Activated CD4-positive, alpha-beta T cell treated with anti-CD3 and anti-CD28 coated beads, Interleukin-2, amount 10 ng/mL, durations not matched to agents 7 days and 5 days (primary cell): ENCODE results near the gene VPS13D. TPM values are rescaled to one million over a fixed set of nuclear protein-coding genes. Genes with fewer than 3 reads are reported as not detected.
A peak's percentile ranks its signal among the peaks of the same experiment; 100 is the strongest.

Experiments used
- CTCF ChIA-PET: fragments of 350-600 bp; sonication (Branson Sonifier 250); formaldehyde crosslinking; loops from one replicate; lab custom pipeline; 2021; ENCODE audit warnings: antibody characterized with exemption; lab: Charles Lee
- POLR2A ChIA-PET: fragments of 350-600 bp; sonication (Branson Sonifier 250); formaldehyde crosslinking; loops from one replicate; lab custom pipeline; 2021; ENCODE audit warnings: antibody characterized with exemption; lab: Charles Lee
- DNase-seq: peaks from one replicate; pipeline ENCODE4 v3.0.0-alpha.2; 2020
- H3K27ac Mint-ChIP-seq: one replicate; pipeline ENCODE4 v1.8.0; 2021; ENCODE audit warnings: mild to moderate bottlenecking, moderate library complexity, mixed read lengths
- H3K27me3 Mint-ChIP-seq: one replicate; pipeline ENCODE4 v1.8.0; 2021; ENCODE audit warnings: mixed read lengths
- H3K36me3 Mint-ChIP-seq: one replicate; pipeline ENCODE4 v1.8.0; 2021; ENCODE audit warnings: low read depth, mixed read lengths
- H3K4me1 Mint-ChIP-seq: one replicate; pipeline ENCODE4 v1.8.0; 2021; ENCODE audit warnings: mixed read lengths
- H3K4me3 Mint-ChIP-seq: one replicate; pipeline ENCODE4 v1.8.0; 2021; ENCODE audit warnings: mild to moderate bottlenecking, moderate library complexity, mixed read lengths
- H3K9me3 Mint-ChIP-seq: one replicate; pipeline ENCODE4 v1.8.0; 2021; ENCODE audit warnings: mixed read lengths
- total RNA-seq, 2 experiments: library from RNA; stranded (reverse); gene quantifications; one replicate each; pipeline ENCODE4 v1.2.3, GENCODE V29; 2021

Gene VPS13D
- total RNA-seq, 2 experiments from 2014 or later, result 34.0 to 41.9 TPM

DNA sequence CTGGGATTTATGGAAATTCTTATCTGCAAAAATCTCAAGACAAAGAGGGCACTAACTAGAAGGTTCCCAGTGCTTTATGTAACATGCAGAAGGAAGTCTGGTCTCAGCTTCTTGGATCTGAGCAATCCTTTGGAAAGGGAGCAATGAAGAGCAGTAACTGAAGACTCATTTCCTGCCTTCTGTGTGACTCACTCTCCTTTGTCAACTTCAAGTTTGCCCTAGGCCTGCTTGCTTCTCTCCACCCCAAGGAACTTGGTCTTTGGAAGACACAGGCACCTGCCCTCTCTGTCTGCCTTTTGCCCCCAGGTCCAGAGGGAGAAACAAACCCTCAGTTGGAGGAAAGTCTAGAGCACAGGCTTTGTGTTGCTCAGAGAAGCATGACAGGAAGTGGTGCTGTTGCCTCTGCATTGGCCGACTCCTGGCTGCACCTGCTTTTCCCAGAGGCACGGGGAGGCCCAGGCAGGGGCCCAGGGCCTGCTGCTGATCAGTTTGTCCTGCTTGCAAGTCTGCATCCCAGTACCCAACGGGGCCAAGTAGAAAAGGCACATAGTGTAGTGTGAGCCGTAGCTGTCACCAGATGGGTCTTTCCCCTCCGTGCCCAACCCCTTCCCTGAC is 251.0 kb downstream of the VPS13D start:
- ChIA-PET CTCF (interaction anchor here (0.9 to 2.5 kb wide), 4 partner anchors 10 to 31 kb away, joined by 3 to 8 read pairs (median 3); no protein-coding TSS in a partner anchor), POLR2A (no interaction called here)
- Mint-ChIP-seq H3K4me3 (no peak overlapping the region), H3K27me3 (no peaks in the 10 kb centered on the region), H3K4me1 (peaks cover 64% of the 10 kb centered on the region), H3K9me3 (no peaks in the 10 kb centered on the region), H3K36me3 (peaks cover 34% of the 10 kb centered on the region), H3K27ac (peak overlapping the region; percentile 84)
- DNase-seq, result peak; percentile 27

DNA sequence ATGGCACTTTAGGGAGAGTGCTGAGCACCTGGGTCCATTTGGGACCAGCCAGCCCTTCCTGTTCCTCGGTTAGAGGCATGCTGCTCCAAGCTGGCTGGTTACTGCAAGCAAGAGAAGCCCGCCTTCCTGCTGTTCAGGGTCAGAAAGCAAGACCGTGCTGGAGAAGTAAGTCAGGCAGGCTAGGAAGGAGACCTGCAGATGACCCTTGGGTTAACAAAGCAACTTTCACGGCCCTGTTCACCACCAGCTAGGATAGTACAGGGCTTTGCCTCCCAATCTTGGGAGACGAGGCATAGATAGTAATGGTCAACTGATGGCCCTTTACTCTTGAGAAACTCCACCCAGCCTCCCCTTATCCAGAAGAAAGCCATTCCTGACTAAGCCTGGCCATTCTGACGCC is 252.1 kb downstream of the VPS13D start:
- H3K4me3 Mint-ChIP-seq, result no peak overlapping the region
- H3K4me1 Mint-ChIP-seq, result peaks cover 53% of the 10 kb centered on the region
- ChIA-PET CTCF (no interaction called here), POLR2A (no interaction called here)
- no peaks in the 10 kb centered on the region for H3K9me3 Mint-ChIP-seq
- no peak for DNase-seq
- H3K27ac Mint-ChIP-seq, result no peak overlapping the region
- H3K27me3 Mint-ChIP-seq, result no peaks in the 10 kb centered on the region
- peaks cover 31% of the 10 kb centered on the region for H3K36me3 Mint-ChIP-seq

DNA sequence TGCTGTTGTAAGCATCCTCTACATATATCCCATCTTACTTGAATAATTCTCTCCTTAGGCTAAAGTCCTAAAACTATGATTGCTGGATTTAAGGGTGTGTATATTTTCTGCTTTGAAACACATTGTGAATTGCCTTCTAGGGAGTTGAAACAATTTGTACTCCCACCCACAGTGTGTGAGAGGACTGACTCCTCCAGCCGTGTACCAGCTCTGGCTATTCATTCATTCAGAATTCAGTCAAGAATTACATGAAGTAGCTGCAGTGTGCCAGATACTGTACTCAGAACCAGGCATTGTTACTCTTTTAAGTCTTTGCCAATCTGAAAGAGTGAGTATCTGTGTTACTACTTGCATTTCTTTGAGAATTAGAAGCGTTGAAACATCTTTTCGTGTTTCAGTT is 253.2 kb downstream of the VPS13D start:
- POLR2A ChIA-PET, result no interaction called here
- H3K27me3 Mint-ChIP-seq, result no peaks in the 10 kb centered on the region
- H3K4me3 Mint-ChIP-seq, result no peak overlapping the region

DNA sequence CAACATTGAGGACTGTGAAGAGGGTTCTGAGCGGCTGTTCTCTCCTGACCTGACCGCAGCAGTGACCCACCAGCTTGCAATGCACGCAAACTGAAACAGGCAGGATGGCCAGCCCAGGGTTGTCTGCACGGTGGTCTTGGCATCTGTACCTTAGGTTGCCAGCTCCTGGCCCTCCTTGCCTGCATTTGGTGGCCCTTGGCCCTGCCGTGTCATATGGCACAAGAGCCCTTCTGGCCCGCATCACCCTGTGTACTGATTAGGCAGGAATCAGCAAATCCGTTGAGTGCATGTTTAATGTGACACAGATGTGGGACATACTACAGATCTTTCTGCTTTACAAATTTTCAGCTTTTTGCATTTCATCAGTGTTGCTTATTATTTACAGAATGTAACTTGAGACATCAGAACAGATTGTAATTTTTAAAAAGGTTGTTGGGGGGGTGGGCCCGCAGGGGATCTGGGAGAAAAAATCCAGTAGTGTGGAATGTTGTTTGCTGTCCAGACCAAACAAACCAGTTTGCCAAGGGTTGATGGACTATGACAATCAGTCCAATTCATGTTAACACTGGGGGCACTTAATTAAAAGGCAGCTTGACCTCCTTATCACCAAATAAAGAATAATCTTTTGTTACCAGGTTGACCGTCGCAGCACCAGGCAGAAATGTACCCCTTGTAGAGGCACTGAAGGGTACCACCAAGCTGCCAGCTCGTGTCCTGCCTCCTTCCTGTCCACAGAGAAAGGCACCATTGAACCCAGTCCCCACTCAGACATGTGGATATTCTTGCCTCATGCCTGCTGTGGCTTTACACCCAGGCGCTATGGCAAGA is 255.6 kb downstream of the VPS13D start:
- no peak for DNase-seq
- Mint-ChIP-seq H3K27ac (no peak overlapping the region), H3K4me1 (peaks cover 18% of the 10 kb centered on the region), H3K27me3 (no peaks in the 10 kb centered on the region), H3K9me3 (no peaks in the 10 kb centered on the region), H3K36me3 (peaks cover 17% of the 10 kb centered on the region), H3K4me3 (no peak overlapping the region)
- CTCF ChIA-PET, result interaction anchor here (0.5 to 1.5 kb wide), 2 partner anchors 13 to 63 kb away, joined by 3 to 4 read pairs; no protein-coding TSS in a partner anchor
- POLR2A ChIA-PET, result no interaction called here

More for the DNA sequence above, 253.2 kb downstream of the VPS13D start:
- Mint-ChIP-seq H3K4me1 (peaks cover 42% of the 10 kb centered on the region), H3K9me3 (no peaks in the 10 kb centered on the region), H3K36me3 (peaks cover 24% of the 10 kb centered on the region), H3K27ac (no peak overlapping the region)
- CTCF ChIA-PET, result no interaction called here
- no peak for DNase-seq

DNA sequence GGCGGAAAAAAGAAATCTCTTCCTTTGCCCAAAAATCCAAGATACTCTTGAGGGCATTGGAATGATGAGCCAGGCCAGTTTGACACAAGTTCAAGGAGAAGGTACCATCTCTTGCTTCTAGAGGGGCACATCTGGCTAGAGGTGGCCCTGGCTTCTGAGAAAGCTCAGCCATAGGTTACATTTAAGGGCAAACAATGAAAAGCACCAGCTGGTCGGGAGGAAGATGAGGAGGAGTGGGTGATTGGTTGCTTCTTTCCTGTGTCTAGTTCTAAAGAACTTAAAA is 256.2 kb downstream of the VPS13D start:
- Mint-ChIP-seq H3K9me3 (no peaks in the 10 kb centered on the region), H3K27ac (no peak overlapping the region), H3K4me3 (no peak overlapping the region), H3K36me3 (peaks cover 15% of the 10 kb centered on the region), H3K27me3 (no peaks in the 10 kb centered on the region), H3K4me1 (peaks cover 12% of the 10 kb centered on the region)
- CTCF ChIA-PET, result interaction anchor here (0.5 to 1.5 kb wide), 2 partner anchors 14 to 348 kb away, joined by 3 read pairs; no protein-coding TSS in a partner anchor
- POLR2A ChIA-PET, result no interaction called here
- no peak for DNase-seq

DNA sequence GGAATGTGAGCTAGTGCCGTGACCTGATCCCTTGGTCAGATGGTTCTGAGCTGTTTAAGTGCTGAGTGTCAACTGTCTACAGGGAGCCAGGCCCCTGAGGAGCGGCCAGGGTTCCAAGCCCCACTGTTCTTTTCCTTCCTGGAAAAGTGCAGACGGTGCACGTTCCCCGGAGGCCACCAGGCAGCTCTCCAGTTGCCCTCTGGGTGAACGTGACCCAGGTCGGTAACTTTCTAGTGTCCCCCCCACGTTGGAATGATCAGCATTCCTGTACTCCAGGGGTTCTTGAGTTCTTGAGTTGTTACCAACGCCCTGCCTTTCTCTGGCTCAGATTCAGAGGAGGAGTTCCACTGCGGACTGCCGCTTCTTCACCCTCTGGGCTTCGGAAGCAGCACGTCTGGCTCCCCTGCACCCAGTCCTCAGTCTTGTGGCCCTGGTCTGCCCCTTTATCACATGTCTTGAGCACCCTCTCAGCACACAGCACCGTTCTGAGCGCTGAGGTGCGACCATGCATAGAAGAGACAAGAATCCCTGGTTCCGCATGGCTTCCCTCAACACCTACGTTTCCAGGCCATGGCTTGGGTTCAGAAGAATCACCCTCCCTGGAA is 256.7 kb downstream of the VPS13D start:
- CTCF ChIA-PET, result interaction anchor here (0.5 to 1.5 kb wide), 2 partner anchors 15 to 348 kb away, joined by 3 read pairs; no protein-coding TSS in a partner anchor
- DNase-seq, result no peak
- H3K4me3 Mint-ChIP-seq, result no peak overlapping the region

DNA sequence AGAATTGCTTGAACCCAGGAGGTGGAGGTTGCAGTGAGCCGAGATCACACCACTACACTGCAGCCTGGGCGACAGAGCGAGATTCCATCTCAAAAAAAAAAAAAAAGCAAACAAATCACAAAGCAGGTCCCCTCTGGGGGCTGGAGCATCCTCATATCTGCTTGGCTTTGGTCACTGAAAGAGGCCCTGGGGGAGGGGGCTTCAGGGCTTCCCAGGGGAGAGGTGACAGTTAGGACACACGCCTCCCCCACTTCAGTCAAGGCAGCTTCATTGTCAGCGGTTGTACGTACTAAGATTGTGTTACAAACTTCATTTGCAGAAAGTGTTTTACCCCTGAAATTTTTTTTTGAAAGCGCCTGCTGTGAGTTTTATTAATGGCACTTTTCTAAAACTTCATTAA is 257.7 kb downstream of the VPS13D start:
- POLR2A ChIA-PET, result interaction anchor here (0.7 kb wide), 1 partner anchor 369 kb away, joined by 3 read pairs; no protein-coding TSS in a partner anchor
- peaks cover 20% of the 10 kb centered on the region for H3K36me3 Mint-ChIP-seq
- H3K4me3 Mint-ChIP-seq, result no peak overlapping the region
- peaks cover 4% of the 10 kb centered on the region for H3K4me1 Mint-ChIP-seq
- no peak for DNase-seq
- H3K27ac Mint-ChIP-seq, result no peak overlapping the region
- no peaks in the 10 kb centered on the region for H3K27me3 Mint-ChIP-seq
- CTCF ChIA-PET, result no interaction called here
- H3K9me3 Mint-ChIP-seq, result no peaks in the 10 kb centered on the region

More for the DNA sequence above, 256.7 kb downstream of the VPS13D start:
- H3K27ac Mint-ChIP-seq, result no peak overlapping the region
- no peaks in the 10 kb centered on the region for H3K9me3 Mint-ChIP-seq
- H3K36me3 Mint-ChIP-seq, result peaks cover 17% of the 10 kb centered on the region
- POLR2A ChIA-PET, result no interaction called here
- H3K27me3 Mint-ChIP-seq, result no peaks in the 10 kb centered on the region
- H3K4me1 Mint-ChIP-seq, result peaks cover 7% of the 10 kb centered on the region

DNA sequence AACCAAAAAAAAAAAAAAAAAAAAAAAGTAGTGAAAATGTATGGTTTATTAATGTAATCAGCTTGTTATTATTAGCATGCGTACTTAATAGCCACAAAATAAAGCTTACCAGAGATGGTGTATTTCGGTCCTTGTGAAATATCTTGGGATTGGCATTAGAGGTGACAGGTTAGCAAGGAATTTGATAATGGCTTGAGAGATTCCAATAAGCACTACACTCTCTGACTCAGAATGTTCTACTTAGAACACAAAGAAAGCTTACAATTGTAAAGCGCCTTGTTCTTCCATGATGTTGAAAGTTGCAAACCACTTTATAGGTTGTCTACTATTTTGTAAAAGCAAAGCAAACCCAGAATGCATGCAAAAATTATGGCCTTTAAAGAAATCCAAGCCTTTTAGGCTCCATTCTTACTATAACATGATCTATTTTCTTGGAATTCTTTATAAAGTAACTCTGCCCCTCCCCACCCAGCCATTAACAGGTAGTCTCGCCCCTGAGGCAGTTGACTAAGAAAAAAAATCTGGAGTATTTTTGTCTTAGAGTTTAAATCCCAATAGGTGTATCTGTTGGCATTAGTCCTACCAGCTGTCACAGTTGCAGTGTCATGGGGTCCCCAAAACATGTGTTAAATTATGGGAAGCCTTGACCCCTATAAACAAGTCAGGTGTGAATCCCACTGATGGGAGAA is 259.0 kb downstream of the VPS13D start:
- Mint-ChIP-seq H3K4me3 (no peak overlapping the region), H3K9me3 (no peaks in the 10 kb centered on the region), H3K4me1 (peaks cover 4% of the 10 kb centered on the region), H3K27me3 (no peaks in the 10 kb centered on the region), H3K27ac (no peak overlapping the region), H3K36me3 (peaks cover 21% of the 10 kb centered on the region)
- no peak for DNase-seq
- ChIA-PET POLR2A (no interaction called here), CTCF (no interaction called here)

DNA sequence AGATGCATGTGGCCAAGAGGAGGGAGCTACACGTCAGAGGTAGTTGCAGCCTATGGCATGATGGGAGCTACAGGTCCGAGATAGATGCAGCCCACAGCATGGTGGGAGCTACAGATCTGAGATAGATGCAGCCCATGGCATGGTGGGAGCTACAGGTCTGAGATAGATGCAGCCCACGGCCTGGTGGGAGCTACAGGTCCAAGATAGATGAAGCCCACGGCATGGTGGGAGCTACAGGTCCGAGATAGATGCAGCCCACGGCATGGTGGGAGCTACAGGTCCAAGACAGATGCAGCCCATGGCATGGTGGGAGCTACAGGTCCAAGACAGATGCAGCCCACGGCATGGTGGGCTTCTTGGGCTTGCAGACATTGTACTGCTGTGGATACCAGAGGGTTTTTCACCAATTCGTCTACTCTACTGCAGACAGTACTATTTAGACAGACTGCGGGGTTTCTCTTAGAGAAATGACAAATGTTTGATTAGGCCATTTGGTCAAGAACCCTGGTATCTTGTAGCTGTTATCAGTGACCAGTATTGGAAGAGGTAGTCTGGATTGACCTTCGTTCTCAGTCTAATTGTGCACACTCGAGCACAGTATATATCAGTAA is 260.8 kb downstream of the VPS13D start:
- ChIA-PET POLR2A (no interaction called here), CTCF (interaction anchor here (0.6 to 1.1 kb wide), 2 partner anchors 11 to 95 kb away, joined by 3 read pairs; no protein-coding TSS in a partner anchor)
- H3K4me3 Mint-ChIP-seq, result no peak overlapping the region

DNA sequence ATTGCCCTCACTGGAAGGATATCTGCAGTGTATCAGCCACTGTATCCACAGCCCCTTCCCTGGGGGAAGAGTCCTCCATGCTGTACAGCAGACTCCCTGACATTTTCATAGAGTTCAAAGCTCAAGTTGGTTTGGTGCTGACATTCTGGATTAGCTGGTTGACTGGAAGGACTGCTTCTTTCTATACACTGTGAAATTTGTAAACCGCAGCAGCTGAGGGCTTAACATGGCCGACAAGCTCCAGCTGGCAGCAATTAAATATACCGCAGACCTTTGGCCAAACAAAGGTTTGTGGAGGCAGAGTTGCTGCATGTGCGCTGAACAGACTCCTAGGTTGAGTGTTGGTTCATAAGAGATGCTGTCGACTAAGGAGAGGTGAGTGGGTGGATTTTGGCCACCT is 261.8 kb downstream of the VPS13D start:
- H3K36me3 Mint-ChIP-seq, result peaks cover 17% of the 10 kb centered on the region
- ChIA-PET POLR2A (no interaction called here), CTCF (interaction anchor here (1.2 kb wide), 1 partner anchor 10 kb away, joined by 4 read pairs; no protein-coding TSS in a partner anchor)
- H3K27me3 Mint-ChIP-seq, result no peaks in the 10 kb centered on the region
- no peak overlapping the region for H3K27ac Mint-ChIP-seq
- no peak overlapping the region for H3K4me3 Mint-ChIP-seq
- no peaks in the 10 kb centered on the region for H3K9me3 Mint-ChIP-seq
- H3K4me1 Mint-ChIP-seq, result peaks cover 3% of the 10 kb centered on the region
- no peak for DNase-seq

More for the DNA sequence above, 260.8 kb downstream of the VPS13D start:
- peaks cover 20% of the 10 kb centered on the region for H3K36me3 Mint-ChIP-seq
- H3K27ac Mint-ChIP-seq, result no peak overlapping the region
- H3K27me3 Mint-ChIP-seq, result no peaks in the 10 kb centered on the region
- peaks cover 3% of the 10 kb centered on the region for H3K4me1 Mint-ChIP-seq
- no peaks in the 10 kb centered on the region for H3K9me3 Mint-ChIP-seq
- DNase-seq, result no peak

DNA sequence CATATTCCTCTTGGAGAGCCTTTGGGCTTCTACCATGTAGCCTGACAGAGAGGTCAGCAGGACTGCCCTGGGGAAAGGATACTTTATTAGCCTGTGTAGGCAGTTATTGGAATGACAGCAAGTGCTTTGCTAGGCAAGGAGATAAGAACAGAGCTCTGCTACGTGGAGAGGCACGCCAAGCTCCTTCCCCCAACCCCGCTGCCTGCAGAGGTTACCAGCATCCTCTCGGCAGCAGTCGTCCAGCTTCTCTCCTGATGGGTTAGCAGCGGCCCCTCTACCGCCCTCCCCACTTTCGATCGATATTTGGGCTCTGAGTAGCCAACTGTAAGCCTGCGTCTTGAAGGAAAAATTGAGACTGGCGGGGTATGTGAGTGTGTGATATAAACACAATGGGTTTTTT is 265.9 kb downstream of the VPS13D start:
- peaks cover 42% of the 10 kb centered on the region for H3K36me3 Mint-ChIP-seq
- no peak overlapping the region for H3K27ac Mint-ChIP-seq
- no peak for DNase-seq
- peaks cover 3% of the 10 kb centered on the region for H3K4me1 Mint-ChIP-seq
- POLR2A ChIA-PET, result no interaction called here
- no peaks in the 10 kb centered on the region for H3K27me3 Mint-ChIP-seq
- H3K4me3 Mint-ChIP-seq, result no peak overlapping the region
- CTCF ChIA-PET, result interaction anchor here (1.7 kb wide), 1 partner anchor 22 kb away, joined by 3 read pairs; no protein-coding TSS in a partner anchor
- no peaks in the 10 kb centered on the region for H3K9me3 Mint-ChIP-seq
